Forelimb muscle (tissue), 1 donor: Measurements from ENCODE around the gene GTPBP1. TPM values are rescaled to one million over a fixed set of nuclear protein-coding genes. Genes with fewer than 3 reads are reported as not detected.

ENCODE experiments used
- DNase-seq: peaks from one replicate; pipeline ENCODE4 v3.0.0-alpha.2; 2013; ENCODE audit warnings: low read depth
- polyA plus RNA-seq: library from polyadenylated mRNA; unstranded; fragments of 120-200 nt; gene quantifications from one replicate; pipeline ENCODE4 v1.2.1, GENCODE V29; 2013; ENCODE audit not compliant: insufficient read length

GTPBP1 gene
- polyA plus RNA-seq, 1 donor, result 32.0 TPM

- no peak for DNase-seq
Observed at GRCh38 chr22:38739300-38740055, 33.7 kb downstream of the GTPBP1 start.

GRCh38 chr22:38740116-38740723 lies 34.5 kb downstream of the GTPBP1 start:
- no peak for DNase-seq

GRCh38 chr22:38740754-38741153 lies 35.0 kb downstream of the GTPBP1 start:
- no peak for DNase-seq

- DNase-seq, result no peak
Observed at GRCh38 chr22:38741166-38741565, 35.4 kb downstream of the GTPBP1 start.

GRCh38 chr22:38741576-38741975 lies 35.8 kb downstream of the GTPBP1 start:
- DNase-seq, result no peak

- no peak for DNase-seq
Observed at GRCh38 chr22:38742176-38742942, 36.6 kb downstream of the GTPBP1 start.

- no peak for DNase-seq
Observed at GRCh38 chr22:38744981-38745380, 39.2 kb downstream of the GTPBP1 start.

GRCh38 chr22:38745676-38746460 lies 40.1 kb downstream of the GTPBP1 start:
- DNase-seq, result no peak

GRCh38 chr22:38748487-38749136 lies 42.9 kb downstream of the GTPBP1 start:
- no peak for DNase-seq

GRCh38 chr22:38750104-38750503 lies 44.4 kb downstream of the GTPBP1 start:
- no peak for DNase-seq

- no peak for DNase-seq
Observed at GRCh38 chr22:38750638-38751037, 44.9 kb downstream of the GTPBP1 start.

GRCh38 chr22:38751066-38751421 lies 45.3 kb downstream of the GTPBP1 start:
- no peak for DNase-seq

- DNase-seq, result no peak
Observed at GRCh38 chr22:38751422-38752346, 45.9 kb downstream of the GTPBP1 start.

- no peak for DNase-seq
Observed at GRCh38 chr22:38753948-38754750, 48.4 kb downstream of the GTPBP1 start.

- DNase-seq, result no peak
Observed at GRCh38 chr22:38754751-38755154, 49.0 kb downstream of the GTPBP1 start.

- no peak for DNase-seq
Observed at GRCh38 chr22:38755155-38755910, 49.6 kb downstream of the GTPBP1 start.

- DNase-seq, result no peak
Observed at GRCh38 chr22:38755911-38756532, 50.3 kb downstream of the GTPBP1 start, which contains the start of gene SUN2. TSS of gene SUN2 (minus strand) at chr22:38755998. CDS start at chr22:38752628, 3,370 bp downstream.
